IMR-90 (cell line): Measurements from ENCODE around the gene FFAR2. TPM values are rescaled to one million over a fixed set of nuclear protein-coding genes. Genes with fewer than 3 reads are reported as not detected.

Experiments used
- ATAC-seq: fragments of 200-7000 bp; cut with Tn5 transposase; 2 replicates; pipeline ENCODE4 v1.9.1; 2020; ENCODE audit warnings: low read depth, mild to moderate bottlenecking, moderate library complexity
- BruUV-seq: library from RNA; stranded (reverse); fragments of 400-500 nt; replicated peaks from 2 replicates; lab custom pipeline; 2021; lab: Mats Ljungman, UMichigan
- CTCF ChIA-PET: fragments of 300-600 bp; formaldehyde crosslinking; extraction: SDS; loops from one replicate; lab custom pipeline; 2021; ENCODE audit warnings: antibody characterized with exemption; lab: Yijun Ruan, JAX
- POLR2A ChIA-PET: fragments of 300-600 bp; sonication (Branson Sonifier 250); formaldehyde crosslinking; loops from one replicate; lab custom pipeline; 2022; ENCODE audit warnings: antibody characterized with exemption; ENCODE audit not compliant: unreplicated experiment; lab: Charles Lee
- DNase-seq: peaks from one replicate; pipeline ENCODE4 v3.0.0; 2013
- H2AFZ ChIP-seq: replicated peaks from 2 replicates; pipeline ENCODE3; 2013; ENCODE audit warnings: low read length, mild to moderate bottlenecking; ENCODE audit not compliant: poor library complexity
- H2AK5ac ChIP-seq: 2 replicates; pipeline ENCODE4 v1.6.1; 2013; ENCODE audit warnings: low read depth, low read length, inconsistent platforms
- H2AK9ac ChIP-seq: replicated peaks from 2 replicates; pipeline ENCODE3; 2013; ENCODE audit warnings: mild to moderate bottlenecking, low read depth, low read length, moderate library complexity; ENCODE audit not compliant: poor library complexity
- H2BK120ac ChIP-seq: 2 replicates; pipeline ENCODE4 v1.6.1; 2013; ENCODE audit warnings: low read depth, low read length, inconsistent platforms
- H2BK15ac ChIP-seq: 3 replicates; pipeline ENCODE4 v1.6.1; 2013; ENCODE audit warnings: low read depth, low read length, inconsistent platforms
- H2BK20ac ChIP-seq: 2 replicates; pipeline ENCODE4 v1.6.1; 2013; ENCODE audit warnings: low read depth, mild to moderate bottlenecking, inconsistent platforms, low read length, moderate library complexity
- H2BK5ac ChIP-seq: 2 replicates; pipeline ENCODE4 v1.6.1; 2013; ENCODE audit warnings: mild to moderate bottlenecking, low read depth, low read length, inconsistent platforms; ENCODE audit not compliant: poor library complexity, severe bottlenecking
- H3K14ac ChIP-seq: replicated peaks from 2 replicates; pipeline ENCODE4 v1.6.1; 2013; ENCODE audit warnings: low read depth, low read length, inconsistent platforms
- H3K18ac ChIP-seq: 2 replicates; pipeline ENCODE4 v1.6.1; 2013; ENCODE audit warnings: low read depth, low read length, control low read depth
- H3K23ac ChIP-seq: 2 replicates; pipeline ENCODE4 v1.6.1; 2013; ENCODE audit warnings: low read depth, low read length, inconsistent platforms
- H3K27ac ChIP-seq: 2 replicates; pipeline ENCODE4 v1.5.1; 2013; ENCODE audit warnings: mild to moderate bottlenecking, control low read depth, low read length; ENCODE audit not compliant: insufficient read depth
- H3K27me3 ChIP-seq: 2 replicates; pipeline ENCODE4 v1.6.1; 2013; ENCODE audit warnings: low read length; ENCODE audit not compliant: control insufficient read depth, insufficient read depth
- H3K36me3 ChIP-seq: 2 replicates; pipeline ENCODE4 v1.6.1; 2013; ENCODE audit warnings: low read length, mixed read lengths; ENCODE audit not compliant: control insufficient read depth, insufficient read depth
- H3K4ac ChIP-seq: 2 replicates; pipeline ENCODE4 v1.6.1; 2013; ENCODE audit warnings: low read depth, low read length, inconsistent platforms
- H3K4me1 ChIP-seq: 2 replicates; pipeline ENCODE4 v1.6.1; 2013; ENCODE audit warnings: low read length, mixed read lengths; ENCODE audit not compliant: control insufficient read depth, insufficient read depth
- H3K4me2 ChIP-seq: 2 replicates; pipeline ENCODE4 v1.6.1; 2013; ENCODE audit warnings: low read depth, mild to moderate bottlenecking, control low read depth, low read length, moderate library complexity
- H3K4me3 ChIP-seq: 2 replicates; pipeline ENCODE4 v1.5.1; 2013; ENCODE audit warnings: low read depth, mild to moderate bottlenecking, control low read depth, low read length, moderate library complexity; ENCODE audit not compliant: insufficient read depth
- H3K56ac ChIP-seq: 2 replicates; pipeline ENCODE4 v1.6.1; 2013; ENCODE audit warnings: low read length, inconsistent platforms; ENCODE audit not compliant: insufficient read depth; ENCODE audit errors: extremely low read depth
- H3K79me1 ChIP-seq, 2 experiments: 2 replicates each; pipeline ENCODE4 v1.6.1; 2013; ENCODE audit warnings: low read length in 2 of 2, inconsistent platforms in 1 of 2, low read depth in 1 of 2
- H3K9ac ChIP-seq: 2 replicates; pipeline ENCODE4 v1.6.1; 2013; ENCODE audit warnings: low read depth, low read length, control low read depth
- H3K9me1 ChIP-seq: 2 replicates; pipeline ENCODE4 v1.6.1; 2013; ENCODE audit warnings: low read length, inconsistent platforms; ENCODE audit not compliant: insufficient read depth
- H3K9me3 ChIP-seq: 2 replicates; pipeline ENCODE4 v1.6.1; 2013; ENCODE audit warnings: low read length; ENCODE audit not compliant: control insufficient read depth, insufficient read depth
- H4K20me1 ChIP-seq: 2 replicates; pipeline ENCODE4 v1.6.1; 2013; ENCODE audit warnings: low read length, inconsistent platforms; ENCODE audit not compliant: insufficient read depth
- H4K5ac ChIP-seq: 2 replicates; pipeline ENCODE4 v1.6.1; 2013; ENCODE audit warnings: mild to moderate bottlenecking, low read depth, low read length, control low read depth
- H4K8ac ChIP-seq, 2 experiments: 2 replicates each; pipeline ENCODE4 v1.6.1; 2013; ENCODE audit warnings: low read depth in 2 of 2, low read length in 2 of 2, control low read depth in 1 of 2, inconsistent platforms in 1 of 2
- H4K91ac ChIP-seq: 2 replicates; pipeline ENCODE4 v1.6.1; 2013; ENCODE audit warnings: low read depth, low read length, inconsistent platforms; ENCODE audit not compliant: insufficient read depth
- BHLHE40 ChIP-seq: fragments of 150-350 bp; IDR thresholded peaks from 2 replicates; pipeline ENCODE4 v1.6.1; 2016; ENCODE audit warnings: mild to moderate bottlenecking, low read depth, low read length
- CEBPB ChIP-seq: IDR thresholded peaks from 2 replicates; pipeline ENCODE4 v1.6.1; 2012; ENCODE audit warnings: low read depth, low read length, improper control_type of control experiment
- CHD1 ChIP-seq: IDR thresholded peaks from 2 replicates; pipeline ENCODE4 v1.6.1; 2012; ENCODE audit warnings: low read depth, low read length, improper control_type of control experiment
- FOS ChIP-seq: fragments of 150-350 bp; IDR thresholded peaks from 2 replicates; pipeline ENCODE4 v1.6.1; 2016; ENCODE audit warnings: low read depth, low read length
- MAFK ChIP-seq: IDR thresholded peaks from 2 replicates; pipeline ENCODE4 v1.6.1; 2012; ENCODE audit warnings: low read depth, low read length, improper control_type of control experiment
- MAZ ChIP-seq: IDR thresholded peaks from 2 replicates; pipeline ENCODE4 v1.6.1; 2012; ENCODE audit warnings: low read depth, mild to moderate bottlenecking, low read length, improper control_type of control experiment, moderate library complexity, borderline replicate concordance
- MXI1 ChIP-seq: IDR thresholded peaks from 2 replicates; pipeline ENCODE4 v1.6.1; 2012; ENCODE audit warnings: low read depth, mild to moderate bottlenecking, low read length, moderate library complexity, borderline replicate concordance
- NFE2L2 ChIP-seq: fragments of 150-350 bp; IDR thresholded peaks from 2 replicates; pipeline ENCODE4 v1.6.1; 2016; ENCODE audit warnings: low read depth, mild to moderate bottlenecking, low read length
- POLR2A ChIP-seq: IDR thresholded peaks from 2 replicates; pipeline ENCODE4 v1.6.1; 2012; ENCODE audit warnings: mild to moderate bottlenecking, low read depth, low read length
- RAD21 ChIP-seq: IDR thresholded peaks from 2 replicates; pipeline ENCODE4 v1.6.1; 2012; ENCODE audit warnings: low read length, improper control_type of control experiment
- RFX5 ChIP-seq: IDR thresholded peaks from 2 replicates; pipeline ENCODE4 v1.8.0; 2012; ENCODE audit warnings: low read depth, mild to moderate bottlenecking, low read length, moderate library complexity
- SMC3 ChIP-seq: fragments of 150-350 bp; IDR thresholded peaks from 2 replicates; pipeline ENCODE4 v1.6.1; 2016; ENCODE audit warnings: low read depth, mild to moderate bottlenecking, antibody characterized with exemption, low read length, moderate library complexity
- WGBS, 2 experiments: methylation state at CpG; one replicate each; pipeline versions ENCODE4 v1.1.5 to v1.1.7; 2013; ENCODE audit warnings: missing lambda C conversion rate in 2 of 2; ENCODE audit not compliant: insufficient read length in 1 of 2; ENCODE audit errors: extremely low coverage in 2 of 2; 5-methylcytosine and 5-hydroxymethylcytosine counted together
- dilution Hi-C: fragments of 300-500 bp; cut with HindIII; formaldehyde crosslinking; loops from one replicate; pipeline ENCODE4 v1.14.3; 2018; ENCODE audit warnings: low sequenced_read_pairs; ENCODE audit not compliant: unreplicated experiment
- in situ Hi-C: fragments of 300-500 bp; cut with MboI; formaldehyde crosslinking; loops from 3 replicates; pipeline ENCODE4 v1.14.3; 2019; ENCODE audit warnings: low sequenced_read_pairs, inconsistent platforms, mixed read lengths
- intact Hi-C: fragments of 100-400 bp; cut with micrococcal nuclease; formaldehyde crosslinking; loops from 2 replicates; pipeline ENCODE4 v1.10.0; 2022
- polyA plus RNA-seq, 3 experiments: library from polyadenylated mRNA; depleted of rRNA; stranded (reverse); fragments of >200 nt; gene quantifications; 2 replicates each; pipeline ENCODE4 v1.2.3, GENCODE V29; 2012; ENCODE audit warnings: low replicate concordance in 1 of 3
- total RNA-seq: library from RNA; depleted of rRNA; stranded (reverse); fragments of >200 nt; gene quantifications from 2 replicates; pipeline ENCODE4 v1.2.3, GENCODE V29; 2012
- TF ChIP-seq, protein P1 (sequence below): conservative IDR thresholded peaks from 2 replicates; pipeline ENCODE4 v1.5.1; 2012; ENCODE audit warnings: mild to moderate bottlenecking, low read depth, low read length, improper control_type of control experiment
- TF ChIP-seq, protein P2 (sequence below): fragments of 150-350 bp; IDR thresholded peaks from 2 replicates; pipeline ENCODE4 v1.6.1; 2016; ENCODE audit warnings: low read depth, mild to moderate bottlenecking, low read length, moderate library complexity, borderline replicate concordance

Gene FFAR2
- total and polyA plus RNA-seq, 2 of the 4 experiments (the other 2 are of a cell fraction) = not detected

DNA sequence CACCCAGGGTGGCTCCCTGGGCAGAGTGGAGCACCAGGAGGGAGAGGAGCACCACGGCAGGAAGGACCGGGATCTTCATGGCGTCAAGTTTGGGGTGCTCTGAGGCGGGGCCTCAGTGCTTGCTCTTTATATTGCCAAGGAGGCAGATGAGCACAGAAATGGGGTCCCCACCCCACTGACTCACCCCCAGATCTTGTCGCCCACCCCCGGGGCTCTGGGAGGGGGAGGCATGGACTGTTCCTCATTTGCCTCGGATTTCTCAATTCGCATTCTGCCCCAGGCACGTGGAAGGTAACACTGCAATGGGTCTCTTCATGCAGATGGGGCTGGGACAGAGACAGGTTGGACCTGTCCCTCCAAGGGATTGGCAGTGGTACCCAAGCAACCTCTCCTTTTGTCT, 42.3 kb downstream of the FFAR2 start, which contains the start of gene KRTDAP:
Gene KRTDAP (minus strand): TSS at position 101 of the 400 bp plus-strand sequence. CDS start 22 bp downstream, at position 79.
- H2AK5ac ChIP-seq = no peak within 1 kb of the TSS
- no peak within 1 kb of the TSS for H4K91ac ChIP-seq
- BruUV-seq = no TSS peak
- DNase-seq (no peak), ATAC-seq (no peak)
- H2AK9ac ChIP-seq = no peak within 1 kb of the TSS
- TF ChIP-seq MAZ = no peak
- TF ChIP-seq, protein P1, sequence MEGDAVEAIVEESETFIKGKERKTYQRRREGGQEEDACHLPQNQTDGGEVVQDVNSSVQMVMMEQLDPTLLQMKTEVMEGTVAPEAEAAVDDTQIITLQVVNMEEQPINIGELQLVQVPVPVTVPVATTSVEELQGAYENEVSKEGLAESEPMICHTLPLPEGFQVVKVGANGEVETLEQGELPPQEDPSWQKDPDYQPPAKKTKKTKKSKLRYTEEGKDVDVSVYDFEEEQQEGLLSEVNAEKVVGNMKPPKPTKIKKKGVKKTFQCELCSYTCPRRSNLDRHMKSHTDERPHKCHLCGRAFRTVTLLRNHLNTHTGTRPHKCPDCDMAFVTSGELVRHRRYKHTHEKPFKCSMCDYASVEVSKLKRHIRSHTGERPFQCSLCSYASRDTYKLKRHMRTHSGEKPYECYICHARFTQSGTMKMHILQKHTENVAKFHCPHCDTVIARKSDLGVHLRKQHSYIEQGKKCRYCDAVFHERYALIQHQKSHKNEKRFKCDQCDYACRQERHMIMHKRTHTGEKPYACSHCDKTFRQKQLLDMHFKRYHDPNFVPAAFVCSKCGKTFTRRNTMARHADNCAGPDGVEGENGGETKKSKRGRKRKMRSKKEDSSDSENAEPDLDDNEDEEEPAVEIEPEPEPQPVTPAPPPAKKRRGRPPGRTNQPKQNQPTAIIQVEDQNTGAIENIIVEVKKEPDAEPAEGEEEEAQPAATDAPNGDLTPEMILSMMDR = no peak
- TF ChIP-seq FOS = no peak
- TF ChIP-seq SMC3 = no peak
- TF ChIP-seq CEBPB = no peak
- TF ChIP-seq BHLHE40 = no peak
- TF ChIP-seq, protein P2, sequence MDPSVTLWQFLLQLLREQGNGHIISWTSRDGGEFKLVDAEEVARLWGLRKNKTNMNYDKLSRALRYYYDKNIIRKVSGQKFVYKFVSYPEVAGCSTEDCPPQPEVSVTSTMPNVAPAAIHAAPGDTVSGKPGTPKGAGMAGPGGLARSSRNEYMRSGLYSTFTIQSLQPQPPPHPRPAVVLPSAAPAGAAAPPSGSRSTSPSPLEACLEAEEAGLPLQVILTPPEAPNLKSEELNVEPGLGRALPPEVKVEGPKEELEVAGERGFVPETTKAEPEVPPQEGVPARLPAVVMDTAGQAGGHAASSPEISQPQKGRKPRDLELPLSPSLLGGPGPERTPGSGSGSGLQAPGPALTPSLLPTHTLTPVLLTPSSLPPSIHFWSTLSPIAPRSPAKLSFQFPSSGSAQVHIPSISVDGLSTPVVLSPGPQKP = no peak
- TF ChIP-seq NFE2L2 = no peak
- TF ChIP-seq RFX5 = no peak
- no peak for TF ChIP-seq POLR2A
- TF ChIP-seq MAFK = no peak
- no peak for TF ChIP-seq RAD21
- TF ChIP-seq CHD1 = no peak
- no peak for TF ChIP-seq MXI1
- intact Hi-C loops = no loop called here
- H3K9me1 ChIP-seq = no peaks in the 10 kb centered on the region
- H2BK20ac ChIP-seq = no peak within 1 kb of the TSS
- no peaks in the 10 kb centered on the region for H3K79me1 ChIP-seq
- H3K4me3 ChIP-seq = no peak within 1 kb of the TSS
- H3K14ac ChIP-seq = no peak within 1 kb of the TSS; the same call in 1 of the 2 replicates
- H3K4me2 ChIP-seq = no peak within 1 kb of the TSS
- peaks cover 44% of the 10 kb centered on the region for H3K27me3 ChIP-seq
- no peak within 1 kb of the TSS for H3K27ac ChIP-seq
- H3K4ac ChIP-seq = no peak within 1 kb of the TSS
- ChIA-PET CTCF (interaction anchor here (0.6 to 0.8 kb wide), 2 partner anchors 10 to 137 kb away, joined by 5 to 10 read pairs; no protein-coding TSS in a partner anchor), POLR2A (no interaction called here)
- no peak within 1 kb of the TSS for H3K56ac ChIP-seq
- no peak within 1 kb of the TSS for H2BK5ac ChIP-seq
- H3K23ac ChIP-seq = no peak within 1 kb of the TSS
- no peaks in the 10 kb centered on the region for H3K9me3 ChIP-seq
- H2BK120ac ChIP-seq = no peak within 1 kb of the TSS
- no peak within 1 kb of the TSS for H2BK15ac ChIP-seq
- H3K9ac ChIP-seq = no peak within 1 kb of the TSS
- dilution Hi-C loops = no loop called here
- in situ Hi-C loops = no loop called here
- H3K4me1 ChIP-seq = no peaks in the 10 kb centered on the region
- no peak within 1 kb of the TSS for H4K5ac ChIP-seq
- H4K8ac ChIP-seq = no peak within 1 kb of the TSS
- H3K18ac ChIP-seq = no peak within 1 kb of the TSS
- H2AFZ ChIP-seq = no peak within 1 kb of the TSS
- H3K36me3 ChIP-seq = no peaks in the 10 kb centered on the region
- WGBS, 2 experiments = no CpG with 5 or more reads among the region's 9 CpGs
- no peaks in the 10 kb centered on the region for H4K20me1 ChIP-seq
